IPS-15b (cell line): ENCODE measurements around the gene MTRFR.
"Not testable (repeated sequence)": the region's sequence is repeated elsewhere in the genome, so short reads cannot be mapped to it uniquely, and the experiment has no call there.

Experiments used
- H3K27me3 ChIP-seq: one replicate; pipeline ENCODE4 v1.6.1; 2013; ENCODE audit warnings: low read length; ENCODE audit not compliant: control insufficient read depth, insufficient read depth
- H3K36me3 ChIP-seq: one replicate; pipeline ENCODE4 v1.6.1; 2013; ENCODE audit warnings: low read length; ENCODE audit not compliant: control insufficient read depth, insufficient read depth
- H3K4me1 ChIP-seq: one replicate; pipeline ENCODE4 v1.6.1; 2013; ENCODE audit warnings: mild to moderate bottlenecking, low read length; ENCODE audit not compliant: control insufficient read depth, insufficient read depth
- H3K4me3 ChIP-seq: one replicate; pipeline ENCODE4 v1.5.1; 2013; ENCODE audit warnings: low read depth, low read length
- H3K9ac ChIP-seq: one replicate; pipeline ENCODE4 v1.6.1; 2013; ENCODE audit warnings: low read depth, mild to moderate bottlenecking, low read length
- H3K9me3 ChIP-seq: one replicate; pipeline ENCODE4 v1.6.1; 2013; ENCODE audit warnings: mild to moderate bottlenecking, low read length; ENCODE audit not compliant: control insufficient read depth, insufficient read depth

MTRFR gene

DNA sequence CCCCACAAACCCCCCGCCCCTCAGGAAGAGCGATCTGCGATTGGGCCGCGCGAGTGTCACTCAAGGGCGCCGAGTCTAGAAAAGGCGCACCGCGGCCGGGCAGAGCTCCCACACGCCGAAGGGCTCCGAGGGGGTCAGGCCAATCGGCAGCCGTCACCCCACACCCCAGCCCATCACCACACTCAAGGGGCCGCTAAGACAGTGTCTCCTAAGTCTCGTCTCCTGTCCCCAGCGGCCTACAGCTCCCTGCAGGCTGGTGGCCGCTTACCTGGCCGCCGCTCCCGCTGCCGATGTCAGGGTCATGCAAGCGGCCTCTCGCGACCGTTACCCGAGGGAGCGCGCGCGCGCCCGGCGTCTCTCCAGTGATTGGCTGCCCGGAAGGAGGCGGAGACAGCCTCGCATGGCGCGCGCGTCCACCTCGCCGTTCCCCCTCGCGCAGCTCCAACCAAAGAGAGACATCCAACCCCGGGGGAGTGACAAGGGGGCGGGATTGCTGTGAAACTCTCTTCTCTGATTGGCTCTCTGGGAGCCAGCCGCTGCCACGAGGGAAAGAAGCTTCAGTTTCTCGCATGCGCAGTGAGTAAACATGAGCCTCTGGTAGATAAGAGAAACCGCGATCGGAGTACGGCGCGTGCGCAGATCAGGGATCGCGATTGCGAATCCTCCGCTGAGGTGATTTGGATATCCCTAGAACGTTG is at the start of gene MTRFR, which contains the start of gene MPHOSPH9:
MTRFR (plus strand) TSS at position 630 of the 698 bp plus-strand sequence. CDS start 20,239 bp downstream, outside the sequence.
MPHOSPH9 (minus strand) TSS at position 335 of the 698 bp plus-strand sequence. CDS start 2,777 bp downstream, outside the sequence.
- H3K4me3 ChIP-seq, result peak within 1 kb of the TSS; percentile 97
- peak within 1 kb of the TSS; percentile 96 for H3K9ac ChIP-seq
- no peaks in the 10 kb centered on the region for H3K27me3 ChIP-seq
- H3K36me3 ChIP-seq, result peaks cover 4% of the 10 kb centered on the region
- H3K4me1 ChIP-seq, result peaks cover 4% of the 10 kb centered on the region
- H3K9me3 ChIP-seq, result no peaks in the 10 kb centered on the region

DNA sequence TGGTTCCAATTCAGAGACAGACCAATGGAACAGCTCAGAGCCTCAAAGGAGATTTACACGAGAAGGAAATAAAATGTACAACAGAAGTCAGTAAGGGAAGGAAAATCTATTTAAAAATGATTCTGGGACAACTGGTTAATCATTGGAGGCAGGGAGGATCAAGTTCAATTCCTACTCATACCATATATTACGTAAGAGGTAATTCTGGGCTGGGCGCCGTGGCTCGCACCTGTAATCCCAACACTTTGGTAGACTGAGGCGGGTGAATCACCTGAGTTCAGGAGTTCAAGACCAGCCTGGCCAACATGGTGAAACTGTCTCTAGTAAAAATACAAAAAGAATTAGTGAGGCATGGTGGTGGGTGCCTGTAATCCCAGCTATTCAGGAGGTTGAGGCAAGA is 45.6 kb upstream of the MTRFR start:
- no peaks in the 10 kb centered on the region for H3K4me1 ChIP-seq
- H3K36me3 ChIP-seq, result peaks cover 4% of the 10 kb centered on the region
- no peak overlapping the region for H3K9ac ChIP-seq
- H3K4me3 ChIP-seq, result no peak overlapping the region
- no peaks in the 10 kb centered on the region for H3K27me3 ChIP-seq
- no peaks in the 10 kb centered on the region for H3K9me3 ChIP-seq

GRCh38 chr12:123199936-123200335 is 33.3 kb upstream of the MTRFR start:
- H3K4me3 ChIP-seq, result no peak overlapping the region
- peaks cover 8% of the 10 kb centered on the region for H3K36me3 ChIP-seq
- no peaks in the 10 kb centered on the region for H3K4me1 ChIP-seq
- no peaks in the 10 kb centered on the region for H3K27me3 ChIP-seq
- H3K9me3 ChIP-seq, result no peaks in the 10 kb centered on the region
- H3K9ac ChIP-seq, result no peak overlapping the region

DNA sequence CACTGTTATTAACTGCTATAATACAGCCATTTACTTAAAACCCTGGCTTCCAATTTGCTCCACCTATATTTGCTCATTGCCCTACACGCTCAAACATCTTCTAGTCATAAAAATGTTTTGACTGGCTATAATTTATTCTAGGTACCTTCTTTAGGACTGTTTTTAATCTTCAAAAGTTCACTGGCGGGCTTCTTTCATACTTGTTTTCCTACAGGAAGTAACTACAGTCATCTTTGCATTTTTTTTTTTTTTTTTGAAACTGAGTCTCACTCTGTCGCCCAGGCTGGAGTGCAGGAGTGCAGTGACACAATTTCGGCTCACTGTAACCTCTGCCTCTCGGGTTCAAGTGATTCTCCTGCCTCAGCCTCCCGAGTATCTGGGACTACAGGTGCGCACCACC is 32.8 kb upstream of the MTRFR start:
- H3K9me3 ChIP-seq, result no peaks in the 10 kb centered on the region
- no peak overlapping the region for H3K4me3 ChIP-seq
- peaks cover 8% of the 10 kb centered on the region for H3K36me3 ChIP-seq
- H3K27me3 ChIP-seq, result no peaks in the 10 kb centered on the region
- H3K9ac ChIP-seq, result no peak overlapping the region
- H3K4me1 ChIP-seq, result no peaks in the 10 kb centered on the region

- not testable (repeated sequence) for H3K4me3 ChIP-seq, H3K4me1 ChIP-seq, H3K9me3 ChIP-seq, H3K27me3 ChIP-seq, H3K9ac ChIP-seq, H3K36me3 ChIP-seq
Measured at GRCh38 chr12:123206794-123207193, 26.4 kb upstream of the MTRFR start.

GRCh38 chr12:123207815-123208214 is 25.4 kb upstream of the MTRFR start:
- not testable (repeated sequence) for H3K4me1 ChIP-seq, H3K36me3 ChIP-seq, H3K27me3 ChIP-seq, H3K9ac ChIP-seq, H3K4me3 ChIP-seq, H3K9me3 ChIP-seq

GRCh38 chr12:123223241-123223668 is 10.0 kb upstream of the MTRFR start:
- H3K9me3 ChIP-seq, result no peaks in the 10 kb centered on the region

GRCh38 chr12:123225443-123225842 is 7.8 kb upstream of the MTRFR start:
- peaks cover 8% of the 10 kb centered on the region for H3K36me3 ChIP-seq
- H3K9me3 ChIP-seq, result no peaks in the 10 kb centered on the region
- H3K4me1 ChIP-seq, result no peaks in the 10 kb centered on the region
- H3K27me3 ChIP-seq, result no peaks in the 10 kb centered on the region
- H3K9ac ChIP-seq, result no peak overlapping the region
- H3K4me3 ChIP-seq, result no peak overlapping the region

More at GRCh38 chr12:123223241-123223668, 10.0 kb upstream of the MTRFR start:
- Histone ChIP-seq H3K4me1 (no peaks in the 10 kb centered on the region), H3K27me3 (no peaks in the 10 kb centered on the region), H3K9ac (no peak overlapping the region), H3K4me3 (no peak overlapping the region), H3K36me3 (peaks cover 12% of the 10 kb centered on the region)

GRCh38 chr12:123227581-123228258 is 5.5 kb upstream of the MTRFR start:
- no peaks in the 10 kb centered on the region for H3K27me3 ChIP-seq
- no peak overlapping the region for H3K9ac ChIP-seq
- peaks cover 6% of the 10 kb centered on the region for H3K36me3 ChIP-seq
- H3K4me3 ChIP-seq, result no peak overlapping the region
- H3K4me1 ChIP-seq, result peaks cover 4% of the 10 kb centered on the region
- H3K9me3 ChIP-seq, result no peaks in the 10 kb centered on the region

GRCh38 chr12:123229051-123229450 is 4.2 kb upstream of the MTRFR start:
- H3K9me3 ChIP-seq, result no peaks in the 10 kb centered on the region
- H3K9ac ChIP-seq, result no peak overlapping the region
- H3K4me3 ChIP-seq, result no peak overlapping the region
- no peaks in the 10 kb centered on the region for H3K27me3 ChIP-seq
- H3K4me1 ChIP-seq, result peaks cover 4% of the 10 kb centered on the region
- no peaks in the 10 kb centered on the region for H3K36me3 ChIP-seq

- Histone ChIP-seq H3K9me3 (no peaks in the 10 kb centered on the region), H3K27me3 (no peaks in the 10 kb centered on the region), H3K4me3 (peak overlapping the region; percentile 97), H3K36me3 (peaks cover 4% of the 10 kb centered on the region), H3K9ac (peak overlapping the region; percentile 96), H3K4me1 (peaks cover 4% of the 10 kb centered on the region)
Measured at GRCh38 chr12:123231931-123232330, 1.3 kb upstream of the MTRFR start.

GRCh38 chr12:123232472-123232806 is 797 bp upstream of the MTRFR start:
- Histone ChIP-seq H3K4me1 (peaks cover 4% of the 10 kb centered on the region), H3K4me3 (peak overlapping the region; percentile 97), H3K27me3 (no peaks in the 10 kb centered on the region), H3K9ac (peak overlapping the region; percentile 96), H3K36me3 (peaks cover 4% of the 10 kb centered on the region), H3K9me3 (no peaks in the 10 kb centered on the region)
